ENCODE data around the gene TBC1D22A. TPM values are rescaled to one million over a fixed set of nuclear protein-coding genes. Genes with fewer than 3 reads are reported as not detected.

The TBC1D22A gene
- polyA plus RNA-seq, 1 donor from 2014 or later = 9.3 TPM

DNA sequence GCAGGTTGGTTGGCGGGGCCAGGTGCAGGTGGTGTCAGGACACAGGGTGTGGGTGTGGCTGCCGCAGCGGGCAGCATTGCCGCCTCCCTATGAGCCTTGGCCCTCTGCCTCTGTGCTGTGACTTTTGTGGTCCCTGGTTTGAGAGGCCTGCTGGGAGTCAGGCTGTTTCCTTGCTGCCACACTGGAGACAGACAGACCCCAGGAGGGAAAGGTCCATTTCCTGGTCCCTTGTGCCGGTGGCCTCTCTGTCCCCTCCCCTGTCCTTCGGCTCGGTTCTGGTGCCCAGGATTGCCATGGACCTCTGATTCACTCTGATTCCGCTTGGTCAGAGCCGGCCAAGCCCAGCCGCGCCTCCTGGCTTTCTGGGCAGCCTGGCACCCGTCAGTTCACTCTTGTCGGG, 196.9 kb downstream of the TBC1D22A start:
- TF ChIP-seq EZH2 (IDR thresholded peaks at IDR 0.05; ENCODE audit: borderline replicate concordance, insufficient read depth, low read length, poor library complexity, severe bottlenecking) (no peak), RAD21 (conservative IDR thresholded peaks at IDR 0.05) (no peak), POLR2AphosphoS5 (IDR thresholded peaks at IDR 0.05) (no peak), TAF1 (IDR thresholded peaks at IDR 0.05; ENCODE audit: low read depth) (no peak), EP300 (conservative IDR thresholded peaks at IDR 0.05; ENCODE audit: poor library complexity, severe bottlenecking) (no peak), SMC3 (conservative IDR thresholded peaks at IDR 0.05; ENCODE audit: poor library complexity) (no peak)
- TF ChIP-seq, protein P1, sequence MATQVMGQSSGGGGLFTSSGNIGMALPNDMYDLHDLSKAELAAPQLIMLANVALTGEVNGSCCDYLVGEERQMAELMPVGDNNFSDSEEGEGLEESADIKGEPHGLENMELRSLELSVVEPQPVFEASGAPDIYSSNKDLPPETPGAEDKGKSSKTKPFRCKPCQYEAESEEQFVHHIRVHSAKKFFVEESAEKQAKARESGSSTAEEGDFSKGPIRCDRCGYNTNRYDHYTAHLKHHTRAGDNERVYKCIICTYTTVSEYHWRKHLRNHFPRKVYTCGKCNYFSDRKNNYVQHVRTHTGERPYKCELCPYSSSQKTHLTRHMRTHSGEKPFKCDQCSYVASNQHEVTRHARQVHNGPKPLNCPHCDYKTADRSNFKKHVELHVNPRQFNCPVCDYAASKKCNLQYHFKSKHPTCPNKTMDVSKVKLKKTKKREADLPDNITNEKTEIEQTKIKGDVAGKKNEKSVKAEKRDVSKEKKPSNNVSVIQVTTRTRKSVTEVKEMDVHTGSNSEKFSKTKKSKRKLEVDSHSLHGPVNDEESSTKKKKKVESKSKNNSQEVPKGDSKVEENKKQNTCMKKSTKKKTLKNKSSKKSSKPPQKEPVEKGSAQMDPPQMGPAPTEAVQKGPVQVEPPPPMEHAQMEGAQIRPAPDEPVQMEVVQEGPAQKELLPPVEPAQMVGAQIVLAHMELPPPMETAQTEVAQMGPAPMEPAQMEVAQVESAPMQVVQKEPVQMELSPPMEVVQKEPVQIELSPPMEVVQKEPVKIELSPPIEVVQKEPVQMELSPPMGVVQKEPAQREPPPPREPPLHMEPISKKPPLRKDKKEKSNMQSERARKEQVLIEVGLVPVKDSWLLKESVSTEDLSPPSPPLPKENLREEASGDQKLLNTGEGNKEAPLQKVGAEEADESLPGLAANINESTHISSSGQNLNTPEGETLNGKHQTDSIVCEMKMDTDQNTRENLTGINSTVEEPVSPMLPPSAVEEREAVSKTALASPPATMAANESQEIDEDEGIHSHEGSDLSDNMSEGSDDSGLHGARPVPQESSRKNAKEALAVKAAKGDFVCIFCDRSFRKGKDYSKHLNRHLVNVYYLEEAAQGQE (IDR thresholded peaks at IDR 0.05; ENCODE audit: borderline replicate concordance) = no peak
- no peaks in the 10 kb centered on the region for H3K27me3 ChIP-seq (ENCODE audit: insufficient read depth, low read depth, low read length)
- H2AFZ ChIP-seq (ENCODE audit: low read depth, low read length) = no peak overlapping the region
- no peak overlapping the region for H3K4me2 ChIP-seq (ENCODE audit: low read length)
- H3K9me3 ChIP-seq (ENCODE audit: low read length) = no peaks in the 10 kb centered on the region
- H3F3A ChIP-seq (ENCODE audit: insufficient read depth, low read length, poor library complexity, severe bottlenecking) = no peaks in the 10 kb centered on the region
- H4K20me1 ChIP-seq (ENCODE audit: insufficient read depth) = no peaks in the 10 kb centered on the region
- no peaks in the 10 kb centered on the region for H3K9me2 ChIP-seq (ENCODE audit: insufficient read depth, low read length)
- H3K4me3 ChIP-seq (ENCODE audit: low read length) = no peak overlapping the region
- H3K36me3 ChIP-seq (ENCODE audit: insufficient read depth, low read length) = no peaks in the 10 kb centered on the region
- H3K9ac ChIP-seq (ENCODE audit: low read length) = no peak overlapping the region
- no peak overlapping the region for H3K27ac ChIP-seq (ENCODE audit: low read length)
- H3K79me2 ChIP-seq (replicated peaks; ENCODE audit: insufficient read depth, low read length) = no peaks in the 10 kb centered on the region

DNA sequence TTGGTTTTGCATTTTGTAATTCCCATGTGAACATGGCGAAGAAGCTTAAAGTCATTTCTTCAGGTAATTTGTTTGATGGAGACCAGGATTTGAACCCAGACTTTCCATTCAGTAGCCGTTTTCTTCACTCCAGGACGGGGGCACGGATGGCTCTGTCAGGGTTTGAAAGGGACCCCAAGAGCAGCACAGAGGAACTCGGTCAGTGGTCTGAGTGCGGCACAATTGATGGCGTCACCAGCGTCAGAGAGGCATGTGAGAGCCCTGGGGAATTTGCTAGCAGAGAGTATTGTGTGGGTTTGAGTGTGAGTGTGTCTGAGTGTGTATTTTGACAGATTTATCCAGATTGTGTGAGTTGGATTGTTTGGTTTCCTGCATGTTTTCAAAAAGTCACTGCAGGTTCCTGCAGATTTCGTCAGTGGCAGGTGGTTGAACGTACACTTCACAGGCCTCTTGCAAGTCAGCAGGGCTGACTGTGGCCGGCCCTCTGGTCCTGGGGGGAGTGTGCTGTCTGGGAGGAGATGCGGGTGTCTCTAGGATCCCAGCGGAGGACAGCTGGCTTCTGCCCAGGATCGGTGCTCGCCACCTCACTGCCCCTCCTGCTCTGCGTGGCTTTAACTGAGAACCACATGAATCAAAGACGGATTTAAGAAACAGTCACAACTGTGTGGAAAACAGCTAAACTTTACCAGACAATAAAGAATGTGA, 199.3 kb downstream of the TBC1D22A start:
- no peak overlapping the region for H3K4me2 ChIP-seq (ENCODE audit: low read length)
- H4K20me1 ChIP-seq (ENCODE audit: insufficient read depth) = no peaks in the 10 kb centered on the region
- no peak overlapping the region for H3K27ac ChIP-seq (ENCODE audit: low read length)
- no peaks in the 10 kb centered on the region for H3K9me2 ChIP-seq (ENCODE audit: insufficient read depth, low read length)
- H3F3A ChIP-seq (ENCODE audit: insufficient read depth, low read length, poor library complexity, severe bottlenecking) = no peaks in the 10 kb centered on the region
- no peak overlapping the region for H3K9ac ChIP-seq (ENCODE audit: low read length)
- no peaks in the 10 kb centered on the region for H3K79me2 ChIP-seq (replicated peaks; ENCODE audit: insufficient read depth, low read length)
- no peak for TF ChIP-seq EP300 (conservative IDR thresholded peaks at IDR 0.05; ENCODE audit: poor library complexity, severe bottlenecking)
- TF ChIP-seq POLR2AphosphoS5 (IDR thresholded peaks at IDR 0.05) = no peak
- TF ChIP-seq RAD21 (conservative IDR thresholded peaks at IDR 0.05) = no peak
- TF ChIP-seq, protein P2, sequence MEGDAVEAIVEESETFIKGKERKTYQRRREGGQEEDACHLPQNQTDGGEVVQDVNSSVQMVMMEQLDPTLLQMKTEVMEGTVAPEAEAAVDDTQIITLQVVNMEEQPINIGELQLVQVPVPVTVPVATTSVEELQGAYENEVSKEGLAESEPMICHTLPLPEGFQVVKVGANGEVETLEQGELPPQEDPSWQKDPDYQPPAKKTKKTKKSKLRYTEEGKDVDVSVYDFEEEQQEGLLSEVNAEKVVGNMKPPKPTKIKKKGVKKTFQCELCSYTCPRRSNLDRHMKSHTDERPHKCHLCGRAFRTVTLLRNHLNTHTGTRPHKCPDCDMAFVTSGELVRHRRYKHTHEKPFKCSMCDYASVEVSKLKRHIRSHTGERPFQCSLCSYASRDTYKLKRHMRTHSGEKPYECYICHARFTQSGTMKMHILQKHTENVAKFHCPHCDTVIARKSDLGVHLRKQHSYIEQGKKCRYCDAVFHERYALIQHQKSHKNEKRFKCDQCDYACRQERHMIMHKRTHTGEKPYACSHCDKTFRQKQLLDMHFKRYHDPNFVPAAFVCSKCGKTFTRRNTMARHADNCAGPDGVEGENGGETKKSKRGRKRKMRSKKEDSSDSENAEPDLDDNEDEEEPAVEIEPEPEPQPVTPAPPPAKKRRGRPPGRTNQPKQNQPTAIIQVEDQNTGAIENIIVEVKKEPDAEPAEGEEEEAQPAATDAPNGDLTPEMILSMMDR (IDR thresholded peaks at IDR 0.05; ENCODE audit: poor library complexity, severe bottlenecking) = no peak
- TF ChIP-seq TAF1 (IDR thresholded peaks at IDR 0.05; ENCODE audit: low read depth) = no peak
- TF ChIP-seq, protein P1 (IDR thresholded peaks at IDR 0.05; ENCODE audit: borderline replicate concordance) = no peak
- TF ChIP-seq MXI1 (conservative IDR thresholded peaks at IDR 0.05; ENCODE audit: poor library complexity, severe bottlenecking) = no peak
- TF ChIP-seq EZH2 (IDR thresholded peaks at IDR 0.05; ENCODE audit: borderline replicate concordance, insufficient read depth, low read length, poor library complexity, severe bottlenecking) = no peak
- no peak for TF ChIP-seq SMC3 (conservative IDR thresholded peaks at IDR 0.05; ENCODE audit: poor library complexity)
- no peak overlapping the region for H3K4me3 ChIP-seq (ENCODE audit: low read length)
- H2AFZ ChIP-seq (ENCODE audit: low read depth, low read length) = no peak overlapping the region
- H3K27me3 ChIP-seq (ENCODE audit: insufficient read depth, low read depth, low read length) = no peaks in the 10 kb centered on the region
- no peaks in the 10 kb centered on the region for H3K36me3 ChIP-seq (ENCODE audit: insufficient read depth, low read length)
- no peaks in the 10 kb centered on the region for H3K9me3 ChIP-seq (ENCODE audit: low read length)
